Activated T-cell treated with anti-CD3 and anti-CD28 coated beads for 24 hours (primary cell): ENCODE data around the gene STAB1.

ENCODE experiments used
- DNase-seq: peaks from one replicate; pipeline ENCODE4 v3.0.0-alpha.2; 2020; ENCODE audit warnings: low read depth

The STAB1 gene, protein sequence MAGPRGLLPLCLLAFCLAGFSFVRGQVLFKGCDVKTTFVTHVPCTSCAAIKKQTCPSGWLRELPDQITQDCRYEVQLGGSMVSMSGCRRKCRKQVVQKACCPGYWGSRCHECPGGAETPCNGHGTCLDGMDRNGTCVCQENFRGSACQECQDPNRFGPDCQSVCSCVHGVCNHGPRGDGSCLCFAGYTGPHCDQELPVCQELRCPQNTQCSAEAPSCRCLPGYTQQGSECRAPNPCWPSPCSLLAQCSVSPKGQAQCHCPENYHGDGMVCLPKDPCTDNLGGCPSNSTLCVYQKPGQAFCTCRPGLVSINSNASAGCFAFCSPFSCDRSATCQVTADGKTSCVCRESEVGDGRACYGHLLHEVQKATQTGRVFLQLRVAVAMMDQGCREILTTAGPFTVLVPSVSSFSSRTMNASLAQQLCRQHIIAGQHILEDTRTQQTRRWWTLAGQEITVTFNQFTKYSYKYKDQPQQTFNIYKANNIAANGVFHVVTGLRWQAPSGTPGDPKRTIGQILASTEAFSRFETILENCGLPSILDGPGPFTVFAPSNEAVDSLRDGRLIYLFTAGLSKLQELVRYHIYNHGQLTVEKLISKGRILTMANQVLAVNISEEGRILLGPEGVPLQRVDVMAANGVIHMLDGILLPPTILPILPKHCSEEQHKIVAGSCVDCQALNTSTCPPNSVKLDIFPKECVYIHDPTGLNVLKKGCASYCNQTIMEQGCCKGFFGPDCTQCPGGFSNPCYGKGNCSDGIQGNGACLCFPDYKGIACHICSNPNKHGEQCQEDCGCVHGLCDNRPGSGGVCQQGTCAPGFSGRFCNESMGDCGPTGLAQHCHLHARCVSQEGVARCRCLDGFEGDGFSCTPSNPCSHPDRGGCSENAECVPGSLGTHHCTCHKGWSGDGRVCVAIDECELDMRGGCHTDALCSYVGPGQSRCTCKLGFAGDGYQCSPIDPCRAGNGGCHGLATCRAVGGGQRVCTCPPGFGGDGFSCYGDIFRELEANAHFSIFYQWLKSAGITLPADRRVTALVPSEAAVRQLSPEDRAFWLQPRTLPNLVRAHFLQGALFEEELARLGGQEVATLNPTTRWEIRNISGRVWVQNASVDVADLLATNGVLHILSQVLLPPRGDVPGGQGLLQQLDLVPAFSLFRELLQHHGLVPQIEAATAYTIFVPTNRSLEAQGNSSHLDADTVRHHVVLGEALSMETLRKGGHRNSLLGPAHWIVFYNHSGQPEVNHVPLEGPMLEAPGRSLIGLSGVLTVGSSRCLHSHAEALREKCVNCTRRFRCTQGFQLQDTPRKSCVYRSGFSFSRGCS (N-terminal part only)

DNA sequence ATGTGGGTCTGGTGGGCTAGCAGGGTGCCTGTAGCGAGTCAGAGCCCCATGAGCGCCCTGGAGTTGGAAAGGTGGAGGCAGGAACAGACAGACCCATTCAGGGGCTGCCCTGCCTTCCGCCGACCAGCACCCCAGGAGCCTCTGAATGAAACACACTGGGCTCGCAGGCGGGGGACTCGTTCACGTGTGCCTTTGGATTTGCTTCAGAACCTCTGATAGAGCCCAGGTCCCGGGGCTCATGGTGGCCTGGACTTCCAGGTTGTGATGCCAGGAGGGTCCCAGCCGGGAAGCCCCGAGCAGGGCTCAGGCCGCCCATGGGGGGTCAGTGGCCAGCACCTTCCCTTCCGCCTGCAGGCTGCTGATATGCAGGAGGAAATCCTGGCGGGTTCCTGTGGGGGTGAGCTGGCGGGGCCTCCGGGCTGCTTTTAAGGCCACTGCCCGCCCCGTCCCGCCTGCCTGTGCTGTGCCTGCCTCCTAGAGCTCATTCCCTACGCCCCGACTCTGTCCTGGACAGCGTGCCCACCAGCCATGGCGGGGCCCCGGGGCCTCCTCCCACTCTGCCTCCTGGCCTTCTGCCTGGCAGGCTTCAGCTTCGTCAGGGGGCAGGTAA, at the start of gene STAB1:
Gene STAB1 (plus strand): TSS at position 453 of the 610 bp plus-strand sequence. CDS start 76 bp downstream, at position 529.
- DNase-seq: no peak

DNA sequence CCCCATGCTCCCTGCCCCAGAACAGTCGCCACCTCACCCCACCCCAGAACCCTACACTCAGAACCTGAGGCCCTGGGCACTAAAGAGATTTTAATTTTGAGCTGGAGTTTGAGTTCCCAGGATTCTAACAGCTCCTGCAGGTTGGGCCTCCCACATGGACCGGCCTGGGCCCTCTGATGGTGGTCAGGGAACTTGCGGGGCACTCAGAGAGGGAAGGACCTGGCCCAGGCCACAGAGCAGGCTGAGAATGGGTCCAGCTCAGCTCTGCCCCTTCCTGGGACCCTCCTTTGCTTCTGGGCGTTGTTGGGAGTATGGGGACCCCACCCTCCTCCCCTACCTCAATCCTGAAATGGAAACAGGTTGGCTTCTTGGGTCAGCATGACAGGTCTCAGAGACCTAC, 49.1 kb upstream of the STAB1 start:
- DNase-seq: no peak

DNA sequence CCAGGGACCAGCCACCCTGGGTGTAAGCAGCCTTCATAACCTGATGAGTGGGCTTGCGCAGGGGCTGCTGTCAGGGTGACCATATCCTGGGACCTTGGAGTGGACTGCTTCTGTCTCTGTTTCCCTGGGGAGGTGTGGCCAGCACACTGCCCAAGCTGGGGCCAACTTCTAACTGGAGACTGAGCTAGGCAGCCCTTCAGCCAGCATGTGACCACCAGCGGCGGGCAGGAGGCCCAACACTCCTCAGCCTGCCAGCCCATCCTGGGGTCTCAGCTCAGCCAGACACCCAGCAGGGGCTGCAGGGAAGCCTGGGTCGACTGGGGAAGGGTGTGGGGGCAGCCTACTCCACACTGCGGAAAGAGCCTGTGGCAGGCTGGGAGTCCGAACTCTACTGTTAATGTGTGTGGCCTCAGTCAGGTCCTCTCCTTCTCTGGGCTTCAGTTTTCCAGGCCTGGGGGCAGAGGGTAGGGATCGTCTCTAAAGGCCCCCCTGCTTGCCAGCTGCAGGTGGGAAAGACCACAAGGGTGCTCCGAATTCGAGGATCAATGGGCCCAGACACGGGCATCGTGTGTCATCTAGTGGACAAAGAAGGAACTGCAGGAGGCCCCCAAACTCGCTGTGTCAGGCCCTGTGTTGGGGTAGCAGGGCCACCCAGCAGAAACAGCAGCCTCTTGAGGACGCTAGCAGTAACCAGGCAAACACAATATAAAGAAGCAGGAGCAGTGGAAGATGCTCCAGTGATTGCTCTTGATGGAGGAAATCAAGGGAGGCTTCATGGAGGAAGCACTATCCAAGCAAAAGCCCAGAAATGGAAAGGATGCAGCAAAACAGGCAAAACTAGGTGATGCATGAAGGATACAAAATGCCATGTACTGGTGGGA, 48.3 kb upstream of the STAB1 start:
- DNase-seq: peak; percentile 63

DNA sequence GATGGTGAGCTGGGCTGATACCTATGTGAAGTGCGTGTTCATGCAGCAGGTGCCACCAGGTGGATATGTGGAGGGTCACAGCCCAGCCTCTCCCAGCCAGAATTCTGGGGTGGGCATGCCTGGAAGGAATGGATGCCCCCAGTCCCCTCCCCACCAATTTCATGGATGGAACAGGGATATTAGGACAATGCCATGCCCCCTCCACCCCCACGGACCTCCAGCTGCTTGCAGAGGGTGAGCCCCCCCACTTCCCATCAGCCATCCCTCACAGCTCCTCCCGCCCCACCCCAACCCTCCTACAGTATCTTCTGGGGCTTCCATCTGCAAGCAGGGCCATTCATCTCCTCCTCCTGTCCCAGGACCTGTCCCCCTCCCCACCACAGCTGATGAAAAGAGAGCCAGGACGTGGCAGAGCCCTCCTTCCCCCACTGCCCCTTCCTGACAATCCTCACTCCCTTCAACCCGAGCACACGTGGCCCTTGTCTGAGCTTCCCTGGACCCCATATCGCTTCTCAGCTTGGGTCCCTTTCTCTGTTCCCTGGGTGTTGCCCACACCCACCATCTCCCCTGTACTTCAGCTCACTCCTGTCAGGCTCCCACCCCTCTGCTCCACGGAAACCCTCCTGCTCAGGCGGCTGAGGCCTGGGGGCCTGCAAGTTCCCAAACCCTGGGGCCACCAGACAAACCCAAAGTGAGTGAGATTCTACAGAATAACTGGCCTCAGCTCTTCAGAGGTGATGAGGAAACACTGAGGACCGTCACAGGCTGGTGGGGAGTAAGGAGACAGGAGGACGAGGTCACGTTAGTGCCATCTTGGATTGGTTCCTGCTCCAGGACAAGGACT, 47.4 kb upstream of the STAB1 start:
- DNase-seq: no peak

DNA sequence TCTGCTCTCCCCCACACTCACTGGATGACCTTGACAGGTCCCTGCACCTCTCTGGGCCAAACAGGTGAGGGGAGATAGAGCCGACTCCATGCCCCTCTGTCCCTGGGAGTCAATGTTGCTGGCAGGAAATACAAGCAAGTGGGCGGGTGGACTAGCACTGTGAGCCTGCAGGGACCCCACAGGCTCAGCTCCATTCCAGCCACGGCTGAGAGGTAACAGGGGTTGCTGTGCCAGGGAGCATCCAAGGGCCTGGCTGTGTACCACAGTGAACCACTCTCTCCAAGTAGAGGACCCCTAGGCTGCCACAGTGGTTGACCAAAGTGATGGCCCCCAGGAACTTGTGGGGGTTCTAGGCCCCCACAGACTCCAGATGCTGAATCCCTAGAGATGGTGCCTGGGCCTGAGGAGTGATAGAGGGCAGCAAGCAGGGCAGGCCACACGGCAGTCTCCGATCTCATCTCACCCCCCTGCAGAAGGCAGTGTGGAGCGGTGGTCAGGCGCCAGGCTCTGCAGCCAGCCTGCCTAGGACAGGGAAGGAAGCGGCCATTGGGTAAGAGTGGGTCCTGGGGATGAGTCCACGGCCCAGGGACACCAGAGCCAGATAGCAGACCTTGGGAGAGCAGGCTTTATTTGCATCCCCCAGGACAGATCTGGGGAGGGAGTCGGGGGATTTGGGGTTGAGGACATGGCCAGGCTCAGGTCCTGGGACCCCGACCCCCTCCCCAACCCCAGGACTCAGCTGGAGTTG, 44.5 kb upstream of the STAB1 start:
- DNase-seq: no peak

DNA sequence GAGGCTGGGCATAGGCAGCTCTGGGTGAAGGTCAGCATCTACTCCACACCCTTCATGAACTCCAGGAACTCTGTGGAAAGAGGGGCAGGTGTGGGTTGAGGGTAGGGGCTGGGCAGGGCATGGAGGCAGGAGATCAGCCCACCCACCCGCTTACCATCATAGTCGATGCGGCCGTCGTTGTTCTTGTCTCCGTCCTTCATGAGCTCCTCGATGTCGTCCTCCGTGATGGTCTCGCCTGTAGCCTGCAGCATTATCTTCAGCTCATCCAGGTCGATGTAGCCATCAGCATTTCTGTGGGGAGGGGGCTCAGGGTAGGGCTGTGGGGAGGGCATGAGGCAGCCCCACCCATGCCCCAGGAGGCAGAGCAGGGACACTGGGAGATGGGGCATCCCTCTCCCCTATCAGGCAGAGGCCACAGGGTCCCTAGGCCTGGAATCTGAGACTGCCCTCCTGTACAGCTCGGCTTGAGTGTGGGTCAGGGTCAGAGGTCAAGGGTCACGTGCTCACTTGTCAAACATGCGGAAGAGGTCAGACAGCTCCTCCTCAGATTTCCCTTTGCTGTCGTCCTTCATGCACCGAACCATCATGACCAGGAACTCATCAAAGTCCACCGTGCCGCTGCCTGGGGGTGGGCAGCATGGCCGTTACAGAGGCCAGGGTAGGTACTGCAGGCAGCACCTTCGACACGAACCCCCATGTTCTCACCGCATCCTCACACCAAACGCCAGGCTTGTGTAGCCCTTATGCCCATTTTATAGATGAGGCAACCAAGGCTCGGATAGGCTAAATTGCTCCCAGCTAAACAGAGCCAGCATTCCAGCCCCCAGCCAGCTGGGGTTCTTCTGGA, 43.7 kb upstream of the STAB1 start:
- DNase-seq: no peak

DNA sequence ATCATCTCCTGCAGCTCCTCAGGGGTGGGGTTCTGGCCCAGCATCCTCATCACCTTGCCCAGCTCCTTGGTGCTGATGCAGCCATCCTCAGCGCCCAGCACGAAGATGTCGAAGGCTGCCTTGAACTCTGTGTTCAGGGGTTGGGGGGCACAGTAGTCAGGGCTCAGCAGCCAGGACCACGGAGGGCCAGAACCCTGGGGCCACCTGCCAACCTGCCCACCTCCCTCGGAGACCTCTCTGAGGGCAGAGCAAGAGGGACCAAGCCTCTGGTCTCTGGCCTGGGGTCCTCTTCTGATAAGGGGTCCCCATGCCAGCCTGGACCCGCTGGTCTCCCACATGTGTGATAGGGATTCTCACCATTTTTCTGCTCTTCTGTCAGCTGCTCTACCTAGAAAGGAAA, 43.0 kb upstream of the STAB1 start:
- DNase-seq: no peak

DNA sequence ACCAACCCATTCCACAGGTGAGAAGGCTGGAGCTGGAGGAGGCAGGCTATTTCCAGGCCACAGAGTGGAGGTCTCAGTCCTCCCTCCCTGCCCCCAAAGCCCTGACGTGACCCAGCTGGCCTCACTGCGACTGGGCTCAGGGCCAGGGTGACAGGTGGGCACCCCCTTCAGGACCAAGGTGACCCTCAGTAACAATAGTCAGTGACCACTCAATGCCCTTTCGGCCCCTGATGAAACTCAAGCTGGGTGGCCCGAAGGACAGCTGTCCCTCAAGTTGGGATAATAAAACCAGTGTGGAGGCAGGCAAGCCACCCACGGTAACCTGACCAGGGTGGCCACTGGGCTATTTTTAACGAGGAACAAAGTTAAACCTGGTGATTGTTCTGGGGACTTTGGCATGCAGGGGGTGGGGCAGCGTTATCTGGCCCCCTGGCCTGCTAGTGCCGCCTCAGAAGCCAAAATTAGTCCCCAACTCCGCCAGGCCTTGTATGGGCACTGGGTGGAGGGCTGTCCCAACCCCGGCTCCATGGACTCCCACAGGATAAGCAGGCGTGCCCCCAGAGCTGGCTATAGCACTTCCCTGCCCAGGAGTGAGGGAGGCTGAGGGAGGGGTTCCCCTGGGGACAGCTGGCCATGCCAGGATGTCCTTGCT, 42.4 kb upstream of the STAB1 start:
- DNase-seq: no peak

DNA sequence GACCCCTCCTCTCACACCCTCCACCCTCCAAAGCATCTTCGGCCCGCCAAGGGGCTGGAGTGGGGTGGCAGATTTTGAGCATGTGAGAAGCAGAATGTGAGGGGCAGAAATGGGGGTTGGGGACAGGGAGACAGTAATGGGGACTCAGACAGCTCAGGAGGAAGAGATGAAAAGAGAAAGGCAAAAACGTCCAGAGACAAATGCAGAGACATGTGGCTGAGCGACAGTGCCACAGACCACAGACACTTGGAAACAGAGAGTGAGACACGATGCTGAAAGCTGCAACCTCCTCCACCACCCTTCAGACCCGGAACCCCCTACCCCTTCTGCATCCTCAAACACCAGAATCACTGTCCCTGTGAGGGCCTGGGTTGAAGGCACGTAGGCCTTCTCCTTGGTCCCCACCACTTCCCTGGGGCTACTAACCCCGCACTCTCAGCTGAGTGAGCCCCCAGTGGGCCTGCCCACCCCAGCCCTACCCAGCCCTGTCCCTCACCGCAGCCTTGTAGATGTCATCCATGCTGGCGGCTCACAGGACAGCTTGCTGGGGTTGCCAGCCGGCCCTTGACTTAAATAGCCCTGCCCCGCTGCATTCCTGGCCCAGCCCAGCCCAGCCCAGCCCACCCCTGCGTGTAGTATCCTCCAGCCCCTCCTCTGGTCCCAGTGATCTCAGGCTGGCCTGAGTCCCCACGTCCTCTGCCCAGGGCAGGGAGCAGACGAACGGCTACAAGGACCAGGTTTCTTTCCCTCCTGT, 41.5 kb upstream of the STAB1 start, which contains the start of gene TNNC1:
Gene TNNC1 (minus strand): TSS at position 546 of the 754 bp plus-strand sequence. CDS start 26 bp downstream, at position 520.
- no peak for DNase-seq

DNA sequence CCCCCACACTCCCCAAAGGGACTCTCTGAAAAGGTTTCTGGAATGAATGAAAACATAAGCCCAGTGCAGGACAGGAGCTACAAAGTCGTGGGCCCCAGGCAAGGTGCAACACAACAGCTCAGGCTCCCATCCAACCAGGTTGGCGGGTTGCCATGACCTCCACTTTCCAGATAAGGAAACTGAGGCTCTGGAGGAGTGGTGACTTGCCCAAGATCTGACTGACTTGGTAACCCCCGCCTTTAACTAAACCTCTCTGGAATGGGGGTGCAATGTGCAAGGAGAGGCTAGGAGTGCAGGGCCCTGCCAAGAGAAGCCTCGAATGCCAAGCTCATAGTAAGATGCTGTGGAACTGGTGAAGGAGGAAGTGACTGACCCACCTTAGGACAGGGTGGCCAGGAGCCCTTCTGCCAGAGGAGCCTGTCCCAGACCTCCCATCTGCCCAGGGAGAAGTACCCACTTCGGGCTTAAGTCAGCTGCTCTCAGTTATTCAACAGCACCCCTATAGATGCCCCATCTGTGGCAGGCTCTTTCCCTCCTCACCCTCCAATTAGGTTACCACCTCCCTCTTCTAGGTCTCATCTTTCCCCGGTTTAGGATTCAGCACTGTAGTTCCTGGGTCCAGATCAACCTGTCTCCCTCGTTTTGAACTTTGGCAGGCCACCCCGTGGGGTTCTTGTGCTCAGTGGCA, 40.7 kb upstream of the STAB1 start:
- DNase-seq: no peak

DNA sequence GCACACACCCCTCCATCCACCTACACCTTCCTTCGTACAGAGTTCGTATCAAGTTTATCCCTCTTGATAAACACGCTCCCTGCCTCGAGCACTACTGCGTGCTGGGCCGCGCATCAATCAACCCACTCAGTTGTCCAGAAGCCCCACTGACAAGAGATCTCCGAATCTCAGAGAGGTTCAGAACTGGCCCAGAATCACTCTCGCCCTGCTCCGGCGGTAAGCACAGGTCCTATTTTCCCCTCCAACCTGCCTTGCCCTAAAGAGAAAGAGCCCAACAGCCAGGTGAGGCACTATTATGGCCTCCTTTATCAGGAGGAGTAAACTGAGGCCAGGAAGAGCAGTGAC, 40.2 kb upstream of the STAB1 start:
- DNase-seq: no peak

DNA sequence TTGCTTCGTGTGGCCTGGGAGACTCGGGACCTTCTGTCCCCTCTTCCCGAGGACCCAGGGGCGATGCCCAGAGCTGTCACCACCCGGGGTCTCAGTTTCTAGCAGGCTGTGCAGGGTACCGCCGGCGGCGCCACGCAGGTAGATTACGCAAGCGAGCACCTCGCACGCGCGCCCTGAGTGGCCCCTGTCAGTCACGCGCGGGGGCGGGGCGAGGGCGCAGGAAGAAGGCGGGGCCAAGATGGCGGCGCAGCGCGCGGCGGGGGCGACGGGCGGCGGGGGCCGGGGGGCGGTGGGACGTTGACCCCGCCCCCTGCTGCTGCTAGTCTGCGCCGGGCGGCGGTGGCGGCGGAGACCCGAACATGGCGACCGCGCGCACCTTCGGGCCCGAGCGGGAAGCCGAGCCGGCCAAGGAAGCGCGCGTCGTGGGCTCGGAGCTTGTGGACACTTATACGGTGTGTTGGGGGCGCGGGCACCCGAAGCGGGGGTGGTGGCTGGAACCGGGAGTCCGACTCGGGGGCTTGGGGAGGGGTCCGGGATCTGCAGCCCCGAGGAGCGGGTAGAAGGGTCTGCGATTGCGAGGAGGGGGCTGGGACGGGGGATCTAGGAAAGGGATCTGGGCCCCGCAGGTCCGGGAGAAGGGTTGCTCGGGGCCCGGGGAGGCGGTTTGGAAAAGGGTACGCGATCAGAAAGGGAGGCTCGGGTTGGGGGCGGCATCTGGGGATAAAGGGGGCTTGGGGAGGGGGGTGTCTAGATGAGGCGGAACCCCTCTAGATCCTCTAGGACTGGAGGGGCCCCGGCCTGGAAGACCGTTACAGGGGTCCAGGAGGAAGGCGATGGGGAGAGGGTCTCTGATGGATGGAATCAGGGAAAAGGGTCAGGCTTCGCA, 39.6 kb upstream of the STAB1 start, which contains the start of gene NISCH:
Gene NISCH (plus strand): TSS at position 322 of the 886 bp plus-strand sequence. CDS start 38 bp downstream, at position 360.
- peak; percentile 95 for DNase-seq

DNA sequence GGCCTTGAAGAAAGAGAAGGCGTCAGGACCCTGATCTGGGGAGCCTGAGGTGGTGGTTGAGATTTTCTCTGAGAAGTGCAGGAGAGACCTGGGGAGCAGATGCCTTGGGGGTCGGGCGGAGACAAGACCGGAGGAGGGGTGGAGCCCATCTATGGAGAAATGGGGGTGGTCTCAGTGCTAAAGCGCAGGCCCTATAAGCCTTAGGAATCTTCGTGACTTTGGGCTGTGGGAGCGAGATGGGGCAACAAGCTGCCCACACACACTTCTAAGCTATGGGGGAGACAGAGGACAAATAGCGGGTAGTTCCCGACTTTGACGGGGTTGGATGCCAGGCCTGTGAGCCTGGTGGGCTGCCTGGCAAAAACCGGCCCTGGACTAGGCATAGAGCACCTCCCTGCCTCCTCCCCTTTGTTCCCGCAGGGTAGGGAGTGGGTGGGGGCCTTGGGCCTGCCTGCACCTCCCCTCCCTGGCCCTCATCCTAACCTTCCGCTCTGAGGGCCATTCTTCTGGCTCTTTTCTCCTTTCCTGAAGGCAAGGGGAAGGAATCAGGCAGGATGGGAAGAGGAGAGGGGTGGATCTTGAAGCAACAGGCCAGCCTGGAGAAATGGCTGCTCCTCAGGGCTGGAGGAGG, 38.9 kb upstream of the STAB1 start:
- no peak for DNase-seq

DNA sequence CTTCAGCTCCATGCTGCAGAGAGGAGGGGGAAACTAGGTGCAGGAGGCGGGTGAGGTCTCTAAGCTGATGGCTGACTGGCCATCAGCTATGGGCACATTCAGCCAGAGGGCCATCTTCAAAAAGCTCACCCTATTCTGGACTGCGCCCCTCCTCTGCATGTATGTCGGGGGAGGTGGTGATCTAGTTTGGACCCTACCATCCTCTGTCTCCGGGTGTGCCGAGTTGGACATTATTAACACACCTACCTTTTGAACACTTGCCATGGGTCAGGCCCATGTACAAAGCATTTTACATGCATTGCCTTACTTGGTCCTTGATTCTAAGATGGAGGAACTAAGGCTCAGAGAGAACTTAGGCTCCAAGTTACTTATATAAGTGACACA, 38.3 kb upstream of the STAB1 start:
- no peak for DNase-seq
